GM19397 (cell line): ENCODE measurements around the gene RFX1.
"Not testable (repeated sequence)": the region's sequence is repeated elsewhere in the genome, so short reads cannot be mapped to it uniquely, and the experiment has no call there.

Experiments used
- ATAC-seq: cut with Tn5 transposase; IDR thresholded peaks from one replicate; pipeline ENCODE4 v1.9.1; 2021; ENCODE audit warnings: mild to moderate bottlenecking, moderate library complexity; ENCODE audit not compliant: unreplicated experiment

Gene RFX1

DNA sequence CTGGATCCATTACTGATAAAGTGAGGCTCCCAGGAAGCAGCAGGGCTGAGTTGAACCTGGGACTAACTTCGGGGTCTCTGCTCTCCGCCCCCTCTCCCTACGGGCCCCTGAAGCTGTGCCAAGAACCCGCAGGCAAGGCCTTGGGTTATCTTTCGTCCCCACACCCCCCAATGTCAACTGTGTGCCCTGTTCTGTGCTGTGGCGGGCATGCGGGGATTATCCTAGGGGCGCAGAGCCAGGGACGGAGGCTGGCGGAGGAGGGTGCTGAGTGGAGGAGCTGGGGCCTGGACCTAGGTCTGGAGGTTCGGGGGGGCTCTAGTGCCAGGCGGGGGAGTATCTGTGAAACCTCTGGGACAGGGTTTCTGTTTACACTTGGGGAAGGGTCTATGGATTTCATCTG, 26.4 kb downstream of the RFX1 start:
- no peak for ATAC-seq

DNA sequence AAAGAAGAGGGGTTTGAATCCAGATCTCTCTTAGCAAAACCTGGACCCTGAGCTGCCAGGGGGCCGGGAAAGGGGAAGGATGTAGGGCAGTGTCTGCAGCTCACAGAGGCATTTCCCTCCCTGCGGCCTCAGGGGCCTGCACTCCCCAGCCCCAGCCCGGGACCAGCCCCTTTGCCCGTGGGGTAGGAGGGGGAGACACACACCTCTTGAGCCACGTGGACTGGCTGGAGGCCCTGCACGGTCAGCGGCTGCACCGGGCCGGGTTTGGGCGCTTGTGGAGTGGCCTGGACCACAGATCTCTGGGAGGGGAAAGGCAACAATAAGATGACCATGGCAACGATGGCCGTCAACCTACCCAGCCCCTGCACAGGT, 26.9 kb downstream of the RFX1 start:
- no peak for ATAC-seq

DNA sequence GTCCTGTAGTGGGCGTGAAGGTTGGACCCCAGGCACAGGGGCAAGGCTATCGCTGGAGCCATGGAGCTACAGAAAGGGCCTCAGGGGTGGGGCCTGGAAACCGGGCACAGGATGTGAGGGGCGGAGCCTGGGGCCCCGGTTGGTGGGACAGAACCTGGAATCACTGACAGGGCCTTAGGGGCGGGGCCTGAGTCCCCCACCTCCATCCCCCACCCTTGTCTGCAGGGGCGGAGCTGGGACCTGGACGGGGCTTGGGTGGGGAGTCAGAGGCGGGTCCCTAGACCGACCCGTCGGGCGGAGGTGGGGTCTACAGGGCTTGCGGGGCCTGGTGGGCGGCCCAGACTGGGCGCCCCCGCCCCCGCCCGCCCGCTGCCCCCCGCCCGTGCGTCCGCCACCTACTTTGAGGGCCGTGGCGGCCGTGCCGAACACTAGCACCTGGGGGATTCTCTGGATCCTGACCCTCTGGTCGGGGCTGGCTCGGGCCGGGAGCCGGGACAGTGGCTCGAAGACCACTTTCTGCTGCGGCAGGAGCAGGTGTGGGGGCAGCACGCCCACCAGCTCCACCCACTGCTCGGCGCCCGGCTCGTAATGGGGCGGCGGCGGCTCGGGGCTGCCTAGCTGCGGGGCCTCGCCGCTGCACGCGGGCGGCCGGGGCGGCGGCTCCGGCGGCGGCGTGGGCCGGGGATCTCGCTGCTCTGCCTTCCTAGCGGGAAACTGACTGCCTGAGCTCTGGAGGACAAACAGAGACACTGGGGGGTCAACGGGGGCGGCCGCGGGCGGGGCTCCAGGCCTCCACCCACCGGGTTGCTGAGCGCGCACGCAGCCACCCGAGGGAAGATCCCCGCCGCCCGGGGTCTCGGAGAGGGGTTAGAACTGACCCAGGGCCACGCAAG, 27.5 kb downstream of the RFX1 start:
- ATAC-seq = no peak

DNA sequence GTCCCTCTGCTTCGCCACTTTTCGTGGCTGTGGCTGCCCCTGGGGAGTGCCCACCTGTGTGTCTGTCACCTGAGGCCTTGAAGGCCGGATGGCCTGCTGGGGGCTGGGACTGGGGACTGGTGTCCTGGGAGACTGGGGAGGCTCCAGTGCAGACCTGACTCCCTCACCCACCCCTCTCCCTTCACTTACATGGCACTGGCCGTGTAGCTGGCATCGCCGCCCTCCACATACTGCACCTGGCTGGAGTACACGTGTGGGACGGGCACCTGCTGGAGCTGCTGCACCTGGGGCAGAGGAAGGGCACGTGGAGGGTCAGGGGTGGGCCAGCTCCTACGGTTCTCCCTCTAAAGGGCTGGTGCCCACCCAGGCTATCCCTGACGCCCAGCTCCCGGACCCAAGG, 28.3 kb downstream of the RFX1 start:
- ATAC-seq = no peak

DNA sequence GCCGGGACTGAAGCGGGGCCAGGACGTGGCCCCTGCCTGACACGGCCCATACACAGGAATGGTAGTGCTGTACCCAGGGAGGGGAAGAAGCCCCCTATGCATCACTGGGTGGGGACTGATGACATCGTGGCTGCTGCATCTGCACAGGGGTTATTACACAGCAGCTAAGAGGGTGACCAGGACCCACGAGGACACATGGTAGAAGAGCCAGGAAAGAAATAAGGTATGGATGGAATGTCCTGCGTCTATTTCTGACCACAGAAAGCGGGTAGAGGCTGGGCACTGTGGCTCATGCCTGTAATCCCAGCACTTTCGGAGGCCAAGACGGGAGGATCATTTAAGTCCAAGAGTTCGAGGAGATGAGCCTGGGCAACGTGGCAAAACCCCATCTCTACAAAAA, 29.7 kb downstream of the RFX1 start:
- no peak for ATAC-seq

DNA sequence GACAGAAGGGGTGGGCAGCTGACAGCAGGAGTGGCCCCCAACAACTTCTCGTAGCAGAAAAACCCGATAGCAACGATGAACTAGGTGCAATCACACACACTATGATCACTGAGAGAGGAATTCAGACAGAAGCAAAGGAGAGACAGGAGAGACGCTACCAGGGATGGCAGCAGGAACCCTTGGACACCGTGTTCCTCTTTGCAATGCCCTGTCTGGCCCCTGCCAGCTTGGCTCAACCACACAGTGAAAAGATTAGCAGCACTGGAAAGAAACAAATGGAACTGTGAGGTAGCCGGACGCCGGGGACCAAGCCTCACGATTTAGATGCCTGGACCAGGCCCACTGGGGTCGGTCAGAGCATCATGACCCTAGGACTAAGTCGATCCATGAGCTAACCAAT, 30.2 kb downstream of the RFX1 start:
- ATAC-seq = no peak

DNA sequence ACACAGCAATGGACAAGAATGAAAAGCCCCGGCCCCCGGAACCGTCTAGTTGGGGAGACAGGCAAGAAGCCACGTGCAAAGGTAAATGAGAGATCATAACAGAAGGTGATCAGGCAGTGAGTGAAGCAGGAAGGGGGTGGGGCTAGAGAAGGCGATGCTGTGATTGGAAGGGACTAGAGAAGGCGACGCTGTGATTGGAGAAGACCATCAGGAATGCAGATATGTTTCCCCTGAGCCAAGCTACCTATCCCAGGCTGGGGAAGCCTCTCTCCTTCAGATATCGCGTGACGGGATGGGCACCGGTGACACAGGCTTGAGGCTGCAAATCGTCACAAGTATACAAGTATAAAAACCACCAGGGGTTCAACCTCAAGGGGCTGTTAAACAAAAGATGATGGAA, 32.0 kb downstream of the RFX1 start:
- no peak for ATAC-seq

DNA sequence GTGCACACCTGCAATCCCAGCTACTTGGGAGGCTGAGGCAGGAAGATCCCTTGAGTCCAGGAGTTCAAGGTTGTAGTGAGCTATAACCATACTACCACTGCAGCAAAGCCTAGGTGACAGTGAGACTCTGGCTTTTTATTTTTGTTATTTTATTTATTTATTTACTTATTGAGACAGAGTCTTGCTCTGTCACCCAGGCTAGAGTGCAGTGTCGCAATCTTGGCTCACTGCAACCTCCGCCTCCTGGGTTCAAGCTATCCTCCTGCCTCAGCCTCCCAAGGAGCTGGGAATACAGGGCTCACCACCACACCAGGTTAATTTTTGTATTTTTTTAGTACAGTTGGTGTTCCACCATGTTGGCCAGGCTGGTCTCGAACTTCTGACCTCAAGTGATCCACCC, 32.6 kb downstream of the RFX1 start:
- ATAC-seq = not testable (repeated sequence)

DNA sequence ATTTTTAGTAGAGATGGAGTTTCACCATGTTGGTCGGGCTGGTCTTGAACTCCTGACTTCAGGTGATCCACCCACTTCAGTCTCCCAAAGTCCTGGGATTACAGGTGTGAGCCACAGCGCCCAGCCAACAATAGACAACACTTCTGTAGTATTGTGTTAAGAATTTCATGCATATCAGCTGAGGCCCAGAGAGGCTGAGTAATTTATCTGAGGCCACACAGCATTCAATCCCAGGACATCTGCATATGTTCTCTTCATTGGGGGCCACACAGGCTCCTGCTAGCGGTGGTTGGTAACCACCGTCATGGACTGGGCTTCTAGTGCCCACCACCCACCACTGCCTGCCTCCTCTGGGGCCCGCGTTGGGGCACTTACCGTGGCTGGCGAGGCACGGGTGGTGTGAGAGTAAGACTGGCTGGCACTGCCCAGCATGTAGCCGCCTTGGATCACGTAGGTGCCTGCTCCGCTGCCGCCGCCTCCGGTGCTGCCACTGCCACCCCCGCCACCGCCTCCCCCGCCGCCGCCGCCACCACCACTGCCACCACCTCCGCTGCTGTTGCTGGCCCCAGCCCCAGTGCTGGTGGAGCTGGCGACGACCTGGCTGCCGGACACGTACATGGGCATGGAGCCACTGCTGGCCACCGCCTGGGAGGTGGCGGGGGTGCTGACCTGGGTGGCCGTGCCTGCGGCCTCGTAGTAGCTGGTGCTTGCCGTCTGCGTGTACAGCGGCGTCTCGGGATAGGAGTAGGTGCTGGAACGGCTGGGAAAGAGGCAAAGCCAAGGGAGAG, 33.6 kb downstream of the RFX1 start:
- ATAC-seq = no peak

DNA sequence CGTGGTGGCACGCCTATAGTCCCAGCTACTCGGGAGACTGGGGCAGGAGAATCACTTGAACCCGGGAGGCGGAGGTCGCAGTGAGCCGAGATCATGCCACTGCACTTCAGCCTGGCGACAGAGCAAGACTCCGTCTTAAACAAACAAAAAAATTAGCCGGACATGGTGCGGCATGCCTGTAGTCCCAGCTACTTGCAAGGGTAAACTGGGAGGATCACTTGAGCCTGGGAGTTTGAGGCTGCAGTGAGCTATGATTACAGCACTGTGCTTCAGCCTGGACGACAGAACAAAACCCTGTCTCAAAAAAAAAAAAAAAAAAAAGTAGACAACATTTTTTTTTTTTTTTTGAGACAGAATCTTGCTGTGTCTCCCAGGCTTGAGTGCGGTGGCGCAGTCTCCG, 34.3 kb downstream of the RFX1 start:
- not testable (repeated sequence) for ATAC-seq

DNA sequence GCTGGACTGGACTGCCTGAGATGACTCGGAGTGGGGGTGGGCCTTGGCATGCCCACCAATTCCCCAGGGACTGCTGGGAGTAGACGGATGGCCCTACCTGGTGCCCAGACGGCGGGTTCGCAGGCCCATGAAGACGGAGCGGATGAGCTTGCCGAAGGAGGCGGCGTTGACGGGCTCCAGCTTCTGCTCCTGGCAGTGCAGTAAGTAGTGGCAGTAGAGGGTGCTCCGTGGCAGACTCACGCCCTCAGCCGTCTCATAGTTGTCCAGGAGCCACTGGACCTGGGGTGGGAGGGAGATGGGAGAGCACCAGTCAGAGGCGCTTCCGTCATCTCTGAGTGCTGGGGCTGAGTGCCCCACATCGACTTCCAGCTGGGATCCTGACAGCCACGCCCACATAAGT, 36.2 kb downstream of the RFX1 start:
- no peak for ATAC-seq

DNA sequence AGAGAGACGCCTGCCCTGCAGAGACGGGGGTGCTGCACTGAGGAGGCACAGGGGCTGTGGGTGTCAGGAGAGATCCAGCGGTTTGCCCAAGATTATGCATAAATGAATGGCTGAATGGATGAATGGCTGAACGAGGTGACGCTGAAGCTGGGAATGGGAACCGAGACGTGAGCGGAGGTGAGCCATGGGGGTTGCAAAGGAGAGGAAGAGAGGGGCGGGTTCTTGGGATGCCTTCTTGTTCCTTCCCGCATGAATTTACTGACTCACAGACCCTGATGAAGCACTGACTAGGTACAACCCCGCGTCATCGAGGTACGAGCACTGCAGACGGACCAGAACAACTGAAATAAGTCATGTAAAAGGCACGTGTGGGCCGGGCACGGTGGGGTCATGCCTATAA, 37.1 kb downstream of the RFX1 start:
- no peak for ATAC-seq

DNA sequence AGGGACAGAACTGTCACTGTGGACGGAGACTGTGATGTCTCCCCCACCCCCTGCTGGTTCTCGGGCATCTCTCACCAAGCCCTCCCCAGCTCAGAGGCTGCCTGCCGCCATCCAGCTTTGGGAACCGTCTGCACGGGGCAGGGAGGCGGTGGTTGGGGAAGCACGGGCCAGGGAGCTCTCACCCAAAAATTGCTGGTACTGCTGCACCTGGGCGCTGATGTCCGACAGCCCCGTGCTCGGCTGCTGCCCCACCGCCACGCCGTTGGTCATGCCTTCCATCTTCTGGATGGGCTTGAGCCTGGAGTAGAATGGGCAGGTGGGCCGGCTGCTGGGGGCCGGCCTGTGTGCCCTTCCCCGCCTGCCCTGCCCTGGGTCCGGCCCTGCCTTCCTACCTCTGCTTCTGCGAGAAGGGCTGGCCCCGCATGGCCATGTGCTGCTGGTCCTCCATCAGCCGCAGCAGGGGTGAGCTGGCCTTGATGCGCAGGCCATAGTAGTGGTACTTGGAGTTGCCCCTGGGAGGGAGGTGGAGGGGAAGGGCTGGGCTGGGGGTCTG, 37.7 kb downstream of the RFX1 start:
- ATAC-seq = no peak

DNA sequence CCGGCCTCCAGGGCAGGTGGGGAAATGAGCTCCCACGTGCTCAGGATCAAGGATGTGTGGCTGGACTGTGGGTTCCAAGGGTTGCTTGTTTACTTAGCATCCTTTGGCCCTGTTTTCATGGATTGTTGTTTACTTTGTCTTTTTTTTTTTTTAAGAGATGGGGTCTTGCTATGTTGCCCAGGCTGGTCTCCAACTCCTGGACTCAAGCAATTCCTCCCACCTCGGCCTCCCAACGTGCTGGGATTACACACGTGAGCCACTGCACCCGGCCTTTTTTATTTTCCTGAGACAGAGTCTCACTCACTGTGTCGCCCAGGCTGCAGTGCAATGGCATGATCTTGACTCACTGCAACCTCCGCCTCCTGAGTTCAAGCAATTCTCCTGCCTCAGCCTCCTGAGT, 38.9 kb downstream of the RFX1 start:
- not testable (repeated sequence) for ATAC-seq

DNA sequence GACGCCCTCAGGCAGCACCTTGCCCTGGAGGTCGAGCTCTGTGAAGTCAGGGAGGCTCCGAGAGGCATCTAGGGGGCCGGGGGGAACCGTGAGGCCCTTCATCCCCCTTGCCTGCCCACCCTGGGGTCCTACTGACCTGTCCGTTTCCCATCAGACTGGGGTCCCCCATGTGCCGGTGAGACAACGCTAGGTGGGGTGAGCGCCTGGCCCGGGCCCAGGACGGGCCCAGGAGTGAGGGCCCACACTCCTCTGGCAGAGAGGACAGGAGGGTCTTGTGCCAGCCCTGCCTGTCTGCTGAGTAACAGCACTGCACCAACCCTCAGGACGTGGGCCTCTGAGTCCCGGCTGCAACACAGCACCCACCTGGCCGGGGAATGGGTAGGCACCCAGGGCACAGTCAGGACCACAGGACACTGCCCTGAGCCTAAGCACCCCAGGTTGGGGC, 39.4 kb downstream of the RFX1 start:
- no peak for ATAC-seq

DNA sequence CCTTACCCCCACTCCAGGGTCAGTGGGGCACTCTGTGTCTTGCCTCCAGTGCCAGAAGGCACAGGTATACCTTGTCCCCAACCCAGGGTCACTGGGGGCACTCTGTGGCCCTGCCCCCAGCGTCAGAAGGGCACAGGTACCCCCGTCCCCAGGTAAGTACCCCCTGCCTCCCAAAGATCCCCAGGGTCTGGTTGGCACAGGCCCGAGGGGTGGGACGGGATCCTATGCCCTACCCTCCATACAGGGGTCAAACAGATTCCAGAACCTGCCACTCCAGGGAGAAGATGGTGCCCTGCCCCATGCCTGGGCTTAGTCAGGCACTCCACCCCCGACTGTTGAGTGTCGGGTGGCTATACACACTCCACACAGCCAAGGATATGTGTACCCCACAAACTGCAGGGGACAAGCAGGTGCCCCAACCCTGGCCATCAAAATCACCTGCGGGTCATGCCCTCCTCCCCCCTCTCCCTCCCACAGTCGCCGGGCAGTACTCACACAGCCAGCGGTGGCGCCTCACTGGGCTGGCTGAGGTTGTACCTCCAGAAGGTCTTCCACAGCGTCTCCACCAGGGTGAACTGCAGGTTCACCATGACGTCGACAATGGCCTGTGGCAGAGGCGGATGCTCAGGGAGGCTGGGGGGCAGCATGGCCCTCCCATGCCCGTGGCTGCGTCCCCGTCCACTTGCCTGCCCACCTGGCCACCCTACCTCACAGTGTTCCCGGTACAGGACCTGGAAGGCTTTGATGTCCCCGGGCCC, 40.0 kb downstream of the RFX1 start:
- no peak for ATAC-seq

DNA sequence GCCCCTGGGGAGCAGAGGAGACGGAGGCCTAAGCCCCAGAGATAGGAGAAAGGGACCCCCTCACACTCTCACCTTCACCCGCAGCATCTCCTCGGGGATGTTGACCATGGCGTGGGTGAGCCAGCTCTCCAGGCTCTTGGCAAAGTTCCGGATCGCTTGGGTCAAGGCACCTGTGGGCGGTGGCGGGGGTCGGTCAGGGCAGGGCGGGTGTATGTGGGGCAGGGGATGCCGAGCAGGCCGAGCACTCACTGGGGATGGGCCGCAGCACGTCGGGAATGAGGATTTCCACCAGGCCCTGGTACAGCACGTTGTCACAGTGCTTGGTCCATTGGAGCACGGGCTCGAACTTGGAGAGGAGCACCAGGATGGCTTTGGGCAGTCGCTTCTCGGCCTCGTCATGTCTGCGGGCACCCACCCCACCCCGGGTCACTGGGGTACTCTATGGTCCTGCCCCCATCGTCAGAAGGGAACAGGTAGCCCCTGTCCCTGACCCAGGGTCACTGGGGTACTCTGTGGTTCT, 40.7 kb downstream of the RFX1 start:
- no peak for ATAC-seq

DNA sequence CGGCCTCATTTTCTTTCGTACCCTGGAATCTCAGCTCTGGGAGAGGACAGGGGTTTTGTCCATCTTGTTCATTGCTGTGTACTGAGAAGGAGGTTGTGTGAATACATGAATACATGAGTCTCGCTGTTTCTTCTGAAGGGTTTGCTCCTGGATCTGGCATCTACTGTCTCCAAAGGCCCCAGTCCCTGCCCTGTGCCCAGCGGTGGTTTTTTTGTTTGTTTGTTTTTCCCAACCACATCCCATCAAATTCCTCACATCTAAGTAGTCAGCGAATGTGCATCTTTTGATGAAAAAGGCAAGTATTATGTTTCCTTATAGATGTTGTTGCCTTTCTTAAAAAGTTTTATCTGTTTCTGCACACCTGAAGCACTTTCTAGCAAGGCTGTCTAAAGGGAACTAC, 41.3 kb downstream of the RFX1 start:
- no peak for ATAC-seq

DNA sequence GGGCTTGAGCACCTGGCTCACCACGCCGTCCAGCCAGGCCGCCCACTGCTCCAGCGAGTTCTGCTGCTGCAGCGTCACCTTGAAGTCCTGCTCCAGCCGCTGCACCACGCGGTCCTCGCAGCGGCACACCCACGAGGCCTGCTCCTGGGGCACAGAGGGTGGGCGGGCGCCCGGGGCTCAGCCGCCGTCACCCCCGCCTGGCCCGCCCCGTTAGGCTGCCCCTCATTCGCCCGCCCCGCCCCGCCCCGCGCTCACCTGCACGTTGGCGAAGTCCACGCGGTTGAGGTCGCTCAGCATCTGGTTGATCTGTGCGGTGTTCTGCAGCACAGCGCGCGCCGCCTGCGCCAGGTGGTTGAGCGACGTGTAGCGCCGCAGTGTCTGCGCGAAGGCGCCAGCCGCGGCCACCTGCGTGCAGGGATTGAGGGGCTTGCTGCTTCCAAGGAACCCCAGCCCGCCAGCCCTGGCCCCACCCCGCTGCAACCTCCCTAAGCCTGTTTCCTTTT, 42.5 kb downstream of the RFX1 start:
- ATAC-seq = no peak

DNA sequence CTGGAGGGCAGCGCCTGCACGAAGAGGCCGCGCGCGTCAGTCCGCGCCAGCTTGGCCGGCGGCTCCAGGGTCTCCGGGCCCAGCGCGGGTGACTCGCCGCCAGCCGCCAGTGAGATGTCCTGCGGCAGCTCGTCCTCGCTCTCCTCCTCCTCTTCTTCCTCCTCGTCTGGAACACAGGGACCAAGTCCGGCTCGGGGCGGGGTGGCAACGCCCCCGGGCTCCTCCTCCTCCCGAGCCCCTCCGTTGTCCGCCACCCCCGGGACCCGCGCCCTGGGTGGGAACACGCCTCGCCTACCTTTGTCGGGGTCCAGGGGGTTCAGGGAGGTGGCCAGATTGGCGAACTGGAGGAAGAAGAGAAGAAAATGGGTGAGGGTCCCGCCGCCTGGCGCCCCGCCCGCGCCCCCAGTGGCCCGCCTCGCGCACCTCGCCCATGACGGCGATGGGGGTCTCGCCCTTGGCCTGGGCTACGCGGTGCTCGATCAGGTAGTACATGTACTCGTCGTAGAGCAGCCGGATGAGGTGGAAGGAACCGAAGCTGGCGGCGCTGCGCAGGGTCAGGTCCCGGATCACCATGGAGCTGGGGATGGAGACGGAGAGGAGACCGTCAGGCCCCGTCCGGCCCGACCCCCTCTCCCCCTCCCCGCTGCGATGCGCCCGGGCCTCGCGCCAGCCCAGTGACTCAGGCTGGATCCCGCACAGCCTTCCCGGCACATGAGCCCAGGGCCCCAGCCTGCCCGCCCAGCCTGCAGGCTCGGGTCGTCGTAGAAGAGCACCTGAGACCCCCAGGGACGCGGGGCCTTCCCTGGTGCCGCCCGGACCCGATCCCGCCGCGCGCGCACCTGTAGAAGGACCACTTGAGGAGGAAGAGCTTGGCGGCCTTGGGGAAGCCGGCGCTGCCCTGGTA, 43.2 kb downstream of the RFX1 start:
- no peak for ATAC-seq
